ENCODE data around the gene ZNF286A.

GRCh38 chr17:15744074-15744676 is 44.6 kb downstream of the ZNF286A start:
- TF ChIP-seq CTCF (IDR thresholded peaks at IDR 0.05) (no peak), POLR2A (IDR thresholded peaks at IDR 0.05) (no peak), EP300 (IDR thresholded peaks at IDR 0.05) (no peak)

All from upper lobe of left lung (tissue), 4 donors.